GM12801 (cell line): ENCODE results near the gene FAM168B.

Source experiments
- TF ChIP-seq, protein P1 (sequence below): IDR thresholded peaks from one replicate; pipeline ENCODE4 v1.5.1; 2011; ENCODE audit warnings: control low read depth; ENCODE audit not compliant: insufficient read length; ENCODE audit errors: extremely low read depth

The FAM168B gene

DNA sequence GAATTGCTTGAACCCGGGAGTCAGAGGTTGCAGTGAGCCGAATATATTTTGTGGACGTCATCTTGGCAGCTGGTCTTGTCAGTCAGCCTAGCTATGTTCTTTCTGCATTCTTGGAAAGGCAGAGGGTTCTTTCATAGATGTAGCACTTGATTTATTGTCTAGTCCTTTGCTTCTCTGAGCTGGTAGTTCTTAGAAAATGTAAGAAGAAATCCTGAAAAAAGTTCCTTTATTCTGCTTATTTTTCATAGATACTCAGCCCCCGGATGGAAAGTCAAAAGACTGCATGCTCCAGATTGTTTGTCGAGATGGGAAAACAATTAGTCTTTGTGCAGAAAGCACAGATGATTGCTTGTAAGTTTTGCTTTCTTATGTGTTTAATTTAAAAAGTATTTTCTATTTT is 33.2 kb upstream of the FAM168B start:
- TF ChIP-seq, protein P1, sequence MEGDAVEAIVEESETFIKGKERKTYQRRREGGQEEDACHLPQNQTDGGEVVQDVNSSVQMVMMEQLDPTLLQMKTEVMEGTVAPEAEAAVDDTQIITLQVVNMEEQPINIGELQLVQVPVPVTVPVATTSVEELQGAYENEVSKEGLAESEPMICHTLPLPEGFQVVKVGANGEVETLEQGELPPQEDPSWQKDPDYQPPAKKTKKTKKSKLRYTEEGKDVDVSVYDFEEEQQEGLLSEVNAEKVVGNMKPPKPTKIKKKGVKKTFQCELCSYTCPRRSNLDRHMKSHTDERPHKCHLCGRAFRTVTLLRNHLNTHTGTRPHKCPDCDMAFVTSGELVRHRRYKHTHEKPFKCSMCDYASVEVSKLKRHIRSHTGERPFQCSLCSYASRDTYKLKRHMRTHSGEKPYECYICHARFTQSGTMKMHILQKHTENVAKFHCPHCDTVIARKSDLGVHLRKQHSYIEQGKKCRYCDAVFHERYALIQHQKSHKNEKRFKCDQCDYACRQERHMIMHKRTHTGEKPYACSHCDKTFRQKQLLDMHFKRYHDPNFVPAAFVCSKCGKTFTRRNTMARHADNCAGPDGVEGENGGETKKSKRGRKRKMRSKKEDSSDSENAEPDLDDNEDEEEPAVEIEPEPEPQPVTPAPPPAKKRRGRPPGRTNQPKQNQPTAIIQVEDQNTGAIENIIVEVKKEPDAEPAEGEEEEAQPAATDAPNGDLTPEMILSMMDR: no peak

DNA sequence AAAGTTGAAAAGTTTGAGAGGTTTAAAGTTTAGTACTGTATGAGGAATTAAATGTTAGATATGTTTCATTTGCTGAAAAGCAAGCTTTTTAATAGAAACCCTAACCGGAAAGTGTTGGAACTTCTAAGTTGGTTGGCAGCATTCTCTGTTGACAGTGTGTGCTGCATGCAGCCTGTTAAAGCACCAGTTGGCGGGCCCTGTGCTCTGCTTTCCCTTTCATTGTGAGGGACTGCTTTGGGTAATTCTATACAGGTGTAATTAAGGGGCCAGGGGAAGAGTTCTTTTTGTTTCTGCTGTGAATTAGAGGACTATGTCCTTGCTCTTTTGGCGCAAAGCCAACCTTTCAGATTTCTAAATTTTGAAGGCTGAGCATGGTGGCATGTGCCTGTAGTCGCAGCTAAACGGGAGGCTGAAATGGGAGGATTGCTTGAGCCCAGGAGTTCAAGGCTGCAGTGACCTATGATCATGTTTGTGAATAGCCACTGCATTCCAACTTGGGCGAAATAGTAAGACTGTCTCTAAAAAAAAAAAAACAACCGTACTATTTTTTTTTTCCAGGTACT is 32.0 kb upstream of the FAM168B start:
- TF ChIP-seq, protein P1: no peak

DNA sequence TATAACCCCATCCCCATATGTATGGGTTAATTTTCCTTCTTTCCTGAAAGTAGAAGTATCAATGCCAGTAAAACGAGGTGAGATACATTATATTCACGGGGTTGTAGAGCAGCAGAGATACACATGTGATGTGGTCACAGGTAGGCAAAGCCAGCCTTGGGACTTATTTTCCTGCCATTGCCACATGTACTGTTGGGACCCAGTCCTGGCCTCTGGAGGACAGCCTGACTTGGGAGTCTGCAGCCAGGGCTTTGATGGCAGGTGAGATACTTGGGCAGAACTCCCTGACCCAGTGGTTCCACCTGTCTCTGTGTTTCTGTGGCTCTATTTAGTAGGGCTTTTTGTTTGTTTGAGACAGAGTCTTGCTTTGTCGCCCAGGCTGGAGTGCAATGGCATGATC is 29.9 kb upstream of the FAM168B start:
- TF ChIP-seq, protein P1: no peak

DNA sequence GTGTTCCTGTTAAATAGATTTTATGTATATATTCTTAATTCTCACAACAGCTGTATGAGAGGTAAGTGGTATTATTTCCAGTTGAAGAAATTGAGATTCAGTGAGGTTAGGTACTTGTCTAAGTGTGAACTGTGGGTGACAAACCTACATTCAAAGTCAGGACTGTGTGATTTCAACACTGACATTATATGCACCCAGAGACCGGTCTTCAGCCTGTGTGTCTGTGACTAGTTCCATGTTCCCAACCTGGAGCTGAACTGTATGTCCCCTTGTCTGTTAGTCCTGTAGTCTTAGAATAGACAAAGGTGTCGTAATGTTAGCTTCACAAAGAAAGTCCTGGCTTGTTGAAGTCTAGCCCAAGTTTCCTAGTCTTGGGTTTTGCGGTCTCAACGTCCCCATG is 29.2 kb upstream of the FAM168B start:
- TF ChIP-seq, protein P1: no peak

DNA sequence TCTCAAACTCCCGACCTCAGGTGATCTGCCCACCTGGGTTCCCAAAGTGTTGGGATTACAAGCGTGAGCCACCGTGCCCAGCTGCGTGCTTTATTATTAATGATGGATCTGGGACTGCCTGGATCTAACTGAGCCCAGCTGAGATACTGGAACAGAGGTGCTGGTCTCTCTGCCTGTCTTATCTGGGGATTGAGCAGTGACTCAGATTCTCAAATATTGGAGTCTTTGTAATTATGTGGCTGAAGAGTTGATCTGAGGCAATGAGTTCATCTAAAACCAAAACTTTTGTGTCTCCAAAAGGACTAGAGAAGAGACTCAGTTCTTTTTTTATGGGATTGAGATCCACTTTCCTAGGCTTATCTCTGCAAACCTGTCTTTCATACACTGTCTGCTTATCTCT is 28.2 kb upstream of the FAM168B start:
- TF ChIP-seq, protein P1: no peak

DNA sequence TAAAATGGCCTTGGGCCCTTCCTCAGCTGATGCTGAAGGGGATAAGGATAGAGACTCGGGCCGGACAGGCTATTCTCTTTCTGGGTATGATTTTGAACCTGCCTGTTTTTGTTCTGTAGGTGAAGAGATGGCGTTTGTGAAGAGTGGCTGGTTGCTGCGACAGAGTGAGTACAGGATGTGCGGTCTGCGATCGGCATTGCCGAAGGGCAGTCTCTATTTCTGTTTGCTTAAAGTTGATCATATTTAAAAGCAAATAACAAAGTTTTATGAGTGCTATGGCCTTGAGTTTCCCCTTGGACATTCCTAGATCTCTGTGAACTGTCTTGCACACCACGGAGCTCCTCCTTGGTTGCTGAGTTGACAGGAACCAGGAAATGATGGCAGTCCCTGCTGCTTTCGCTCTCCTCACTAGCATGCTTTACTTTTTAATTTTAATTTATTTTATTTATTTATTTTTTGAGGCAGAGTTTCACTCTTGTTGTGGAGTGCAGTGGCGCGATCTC is 27.6 kb upstream of the FAM168B start:
- TF ChIP-seq, protein P1: no peak

DNA sequence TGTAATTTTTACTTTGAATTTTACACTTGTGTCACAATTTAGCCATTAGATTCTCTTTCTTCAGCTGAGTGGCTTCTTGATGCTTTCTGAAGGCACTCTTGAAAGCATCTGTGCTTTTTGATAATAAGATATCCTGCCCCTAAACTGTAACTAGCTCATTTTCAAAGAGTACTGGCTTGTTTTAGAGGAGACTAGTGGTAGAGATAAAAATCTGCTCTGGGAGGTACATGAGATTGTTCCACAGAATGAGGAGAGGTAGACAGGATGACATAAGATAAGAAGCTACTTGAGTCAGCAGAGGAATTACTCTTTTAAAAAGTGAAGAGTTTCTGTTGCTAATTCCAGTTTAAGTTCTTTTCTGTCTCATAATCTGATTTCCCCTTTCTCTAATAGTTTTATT is 22.5 kb upstream of the FAM168B start:
- TF ChIP-seq, protein P1: no peak
